ENCODE measurements around the gene ACOT7.
"Not testable (repeated sequence)": the region's sequence is repeated elsewhere in the genome, so short reads cannot be mapped to it uniquely, and the experiment has no call there.

Gene ACOT7

GRCh38 chr1:6336776-6337622 lies 56.6 kb downstream of the ACOT7 start:
- DNase-seq: no peak

GRCh38 chr1:6334261-6334993 lies 59.1 kb downstream of the ACOT7 start:
- no peak for DNase-seq

- no peak for DNase-seq
Observed at GRCh38 chr1:6332821-6333220, 60.7 kb downstream of the ACOT7 start.

GRCh38 chr1:6331543-6332273 lies 61.9 kb downstream of the ACOT7 start:
- DNase-seq: no peak

- DNase-seq: no peak
Observed at GRCh38 chr1:6330410-6330911, 63.1 kb downstream of the ACOT7 start.

- no peak for DNase-seq
Observed at GRCh38 chr1:6329851-6330250, 63.7 kb downstream of the ACOT7 start.

- no peak for DNase-seq
Observed at GRCh38 chr1:6329396-6329795, 64.2 kb downstream of the ACOT7 start.

- DNase-seq: no peak
Observed at GRCh38 chr1:6328696-6329095, 64.9 kb downstream of the ACOT7 start.

GRCh38 chr1:6328091-6328490 lies 65.5 kb downstream of the ACOT7 start:
- DNase-seq: no peak

GRCh38 chr1:6325482-6325881 lies 68.1 kb downstream of the ACOT7 start:
- DNase-seq: no peak

GRCh38 chr1:6322161-6322560 lies 71.4 kb downstream of the ACOT7 start:
- no peak for DNase-seq

- no peak for DNase-seq
Observed at GRCh38 chr1:6321205-6321604, 72.4 kb downstream of the ACOT7 start.

- DNase-seq: no peak
Observed at GRCh38 chr1:6317098-6317760, 76.3 kb downstream of the ACOT7 start.

GRCh38 chr1:6316240-6317097 lies 77.1 kb downstream of the ACOT7 start:
- DNase-seq: no peak

- no peak for DNase-seq
Observed at GRCh38 chr1:6314503-6314902, 79.1 kb downstream of the ACOT7 start.

- DNase-seq: no peak
Observed at GRCh38 chr1:6313393-6314200, 80.0 kb downstream of the ACOT7 start.

- DNase-seq: no peak
Observed at GRCh38 chr1:6310116-6310848, 83.3 kb downstream of the ACOT7 start.

GRCh38 chr1:6309564-6309963 lies 84.0 kb downstream of the ACOT7 start:
- no peak for DNase-seq

GRCh38 chr1:6308449-6308848 lies 85.1 kb downstream of the ACOT7 start:
- DNase-seq: no peak

GRCh38 chr1:6307682-6308081 lies 85.9 kb downstream of the ACOT7 start:
- DNase-seq: not testable (repeated sequence)
